Measurements from ENCODE around the gene DMKN. TPM values are rescaled to one million over a fixed set of nuclear protein-coding genes. Genes with fewer than 3 reads are reported as not detected.

The DMKN gene
- total and polyA plus RNA-seq, 4 donors: 1.4 to 9.4 (median 2.4) TPM

DNA sequence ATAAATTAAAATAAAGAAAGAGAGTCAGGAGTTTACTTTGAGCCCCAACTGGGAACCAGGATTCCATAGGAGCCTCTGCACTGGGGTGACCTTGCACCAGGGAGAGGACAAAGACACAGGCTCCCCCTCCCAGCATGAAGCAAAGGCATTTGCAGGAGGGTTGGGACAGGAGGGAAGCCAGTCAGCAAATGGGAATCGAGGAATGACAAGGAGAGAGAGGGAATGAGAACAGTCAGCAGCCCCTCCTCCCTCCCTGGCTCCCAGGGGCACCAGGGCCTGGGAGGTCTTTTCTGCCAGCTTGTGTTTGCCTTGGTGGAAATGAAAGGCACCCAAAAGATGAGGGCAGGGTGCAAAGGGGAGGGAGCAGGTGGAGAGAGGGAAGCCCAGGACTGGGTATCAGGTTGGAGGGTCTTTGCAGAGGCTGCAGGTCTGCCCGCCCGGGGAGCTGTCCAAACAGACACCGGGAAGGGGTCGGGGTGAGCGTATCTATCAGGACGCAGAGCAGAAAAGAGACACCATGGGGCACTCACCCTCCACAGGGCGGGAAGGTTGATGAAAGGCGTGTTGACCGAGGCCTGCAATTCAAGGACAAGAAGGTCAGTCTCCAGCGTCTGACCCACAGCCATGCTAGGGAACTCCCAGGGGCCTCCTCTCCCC is 10.9 kb upstream of the DMKN start:
- H3K27me3 ChIP-seq (ENCODE audit: control insufficient read depth in 4 of 4, insufficient read depth in 4 of 4, low read length in 3 of 4): peaks cover 0 to 3% (median 0%) of the 10 kb centered on the region in 4 donors

GRCh38 chr19:35522745-35523327 is 9.4 kb upstream of the DMKN start:
- peaks cover 0 to 3% (median 0%) of the 10 kb centered on the region in 4 donors for H3K27me3 ChIP-seq (ENCODE audit: control insufficient read depth in 4 of 4, insufficient read depth in 4 of 4, low read length in 3 of 4)
- WGBS: 73% methylated on average over 12 of the region's 12 CpGs

More for the DNA sequence above, 10.9 kb upstream of the DMKN start:
- no peaks in the 10 kb centered on the region for H3K36me3 ChIP-seq (ENCODE audit: control insufficient read depth in 4 of 4, insufficient read depth in 3 of 4, low read depth in 1 of 4, low read length in 3 of 4)
- H3K27ac ChIP-seq (ENCODE audit: low read depth in 1 of 2, low read length in 2 of 2): no peak overlapping the region
- H3K9me3 ChIP-seq (ENCODE audit: control insufficient read depth in 4 of 4, low read length in 3 of 4): no peaks in the 10 kb centered on the region
- no peaks in the 10 kb centered on the region for H3K4me1 ChIP-seq (ENCODE audit: control insufficient read depth in 4 of 4, insufficient read depth in 4 of 4, low read length in 3 of 4)
- TF ChIP-seq GABPA (IDR thresholded peaks at IDR 0.05 in 1 of 2, conservative IDR thresholded peaks at IDR 0.05 in 1 of 2) (no peak), RAD21 (IDR thresholded peaks at IDR 0.05) (no peak), SP1 (IDR thresholded peaks at IDR 0.05) (no peak)
- no peak overlapping the region for H3K9ac ChIP-seq (ENCODE audit: low read depth in 1 of 2, low read length in 2 of 2)
- 42% methylated on average over 11 of the region's 11 CpGs for whole genome bisulfite sequencing
- DNase-seq (ENCODE audit: low spot score): no peak
- no peak overlapping the region for H3K4me3 ChIP-seq (ENCODE audit: low read depth in 1 of 3, low read length in 3 of 3)

DNA sequence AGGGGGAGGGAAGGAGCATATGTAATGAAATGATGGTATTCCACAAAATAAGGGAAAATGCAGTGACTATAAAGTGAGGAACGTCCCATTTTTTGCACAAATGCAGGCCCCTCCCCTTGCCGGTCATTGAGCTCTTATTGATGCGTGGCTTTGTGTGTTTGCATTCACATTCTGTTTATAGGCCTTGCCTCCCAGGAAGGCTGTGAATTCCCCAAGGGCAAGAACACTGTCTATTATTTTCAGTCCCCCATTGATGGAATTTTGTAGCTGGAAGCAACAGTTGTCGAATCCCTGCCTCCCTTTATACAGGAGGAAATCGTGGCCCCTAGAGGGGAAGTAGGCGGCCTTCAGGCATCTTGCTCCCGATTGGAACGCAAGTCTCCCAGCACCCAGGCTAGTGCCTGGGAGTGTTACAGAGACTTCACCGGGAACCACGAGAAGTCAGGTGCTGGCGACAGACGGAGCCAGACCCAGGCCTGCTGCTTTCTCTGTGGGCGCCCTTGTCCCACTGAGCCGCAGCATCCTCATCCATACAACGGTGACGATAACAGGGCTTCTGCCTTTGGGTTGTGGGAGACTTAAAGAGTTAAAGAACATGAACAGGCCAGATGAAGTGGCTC is 7.8 kb upstream of the DMKN start:
- TF ChIP-seq EGR1 (IDR thresholded peaks at IDR 0.05; ENCODE audit: low read depth in 2 of 2): no peak
- no peak for TF ChIP-seq RXRA (IDR thresholded peaks at IDR 0.05)
- no peak for TF ChIP-seq FOXA2 (IDR thresholded peaks at IDR 0.05)
- TF ChIP-seq, protein P1, sequence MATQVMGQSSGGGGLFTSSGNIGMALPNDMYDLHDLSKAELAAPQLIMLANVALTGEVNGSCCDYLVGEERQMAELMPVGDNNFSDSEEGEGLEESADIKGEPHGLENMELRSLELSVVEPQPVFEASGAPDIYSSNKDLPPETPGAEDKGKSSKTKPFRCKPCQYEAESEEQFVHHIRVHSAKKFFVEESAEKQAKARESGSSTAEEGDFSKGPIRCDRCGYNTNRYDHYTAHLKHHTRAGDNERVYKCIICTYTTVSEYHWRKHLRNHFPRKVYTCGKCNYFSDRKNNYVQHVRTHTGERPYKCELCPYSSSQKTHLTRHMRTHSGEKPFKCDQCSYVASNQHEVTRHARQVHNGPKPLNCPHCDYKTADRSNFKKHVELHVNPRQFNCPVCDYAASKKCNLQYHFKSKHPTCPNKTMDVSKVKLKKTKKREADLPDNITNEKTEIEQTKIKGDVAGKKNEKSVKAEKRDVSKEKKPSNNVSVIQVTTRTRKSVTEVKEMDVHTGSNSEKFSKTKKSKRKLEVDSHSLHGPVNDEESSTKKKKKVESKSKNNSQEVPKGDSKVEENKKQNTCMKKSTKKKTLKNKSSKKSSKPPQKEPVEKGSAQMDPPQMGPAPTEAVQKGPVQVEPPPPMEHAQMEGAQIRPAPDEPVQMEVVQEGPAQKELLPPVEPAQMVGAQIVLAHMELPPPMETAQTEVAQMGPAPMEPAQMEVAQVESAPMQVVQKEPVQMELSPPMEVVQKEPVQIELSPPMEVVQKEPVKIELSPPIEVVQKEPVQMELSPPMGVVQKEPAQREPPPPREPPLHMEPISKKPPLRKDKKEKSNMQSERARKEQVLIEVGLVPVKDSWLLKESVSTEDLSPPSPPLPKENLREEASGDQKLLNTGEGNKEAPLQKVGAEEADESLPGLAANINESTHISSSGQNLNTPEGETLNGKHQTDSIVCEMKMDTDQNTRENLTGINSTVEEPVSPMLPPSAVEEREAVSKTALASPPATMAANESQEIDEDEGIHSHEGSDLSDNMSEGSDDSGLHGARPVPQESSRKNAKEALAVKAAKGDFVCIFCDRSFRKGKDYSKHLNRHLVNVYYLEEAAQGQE (IDR thresholded peaks at IDR 0.05): no peak
- no peak for TF ChIP-seq JUND (IDR thresholded peaks at IDR 0.05)
- TF ChIP-seq YY1 (IDR thresholded peaks at IDR 0.05): no peak
- no peak for TF ChIP-seq ZBTB33 (IDR thresholded peaks at IDR 0.05)
- no peak for TF ChIP-seq GABPA (IDR thresholded peaks at IDR 0.05 in 1 of 2, conservative IDR thresholded peaks at IDR 0.05 in 1 of 2)
- no peak for TF ChIP-seq RAD21 (IDR thresholded peaks at IDR 0.05)
- no peak for TF ChIP-seq HNF4G (IDR thresholded peaks at IDR 0.05)
- no peaks in the 10 kb centered on the region for H3K36me3 ChIP-seq (ENCODE audit: control insufficient read depth in 4 of 4, insufficient read depth in 3 of 4, low read depth in 1 of 4, low read length in 3 of 4)
- 76% methylated on average over 16 of the region's 16 CpGs for WGBS

More at GRCh38 chr19:35522745-35523327, 9.4 kb upstream of the DMKN start:
- Histone ChIP-seq H3K4me1 (ENCODE audit: control insufficient read depth in 4 of 4, insufficient read depth in 4 of 4, low read length in 3 of 4) (no peaks in the 10 kb centered on the region), H3K9ac (ENCODE audit: low read depth in 1 of 2, low read length in 2 of 2) (no peak overlapping the region), H3K27ac (ENCODE audit: low read depth in 1 of 2, low read length in 2 of 2) (no peak overlapping the region), H3K4me3 (ENCODE audit: low read depth in 1 of 3, low read length in 3 of 3) (no peak overlapping the region), H3K36me3 (ENCODE audit: control insufficient read depth in 4 of 4, insufficient read depth in 3 of 4, low read depth in 1 of 4, low read length in 3 of 4) (no peaks in the 10 kb centered on the region), H3K9me3 (ENCODE audit: control insufficient read depth in 4 of 4, low read length in 3 of 4) (no peaks in the 10 kb centered on the region)
- TF ChIP-seq JUND (IDR thresholded peaks at IDR 0.05): no peak
- DNase-seq (ENCODE audit: low spot score): no peak

More for the DNA sequence above, 7.8 kb upstream of the DMKN start:
- Histone ChIP-seq H3K27ac (ENCODE audit: low read depth in 1 of 2, low read length in 2 of 2) (no peak overlapping the region), H3K27me3 (ENCODE audit: control insufficient read depth in 4 of 4, insufficient read depth in 4 of 4, low read length in 3 of 4) (peaks cover 0 to 3% (median 0%) of the 10 kb centered on the region in 4 donors), H3K4me1 (ENCODE audit: control insufficient read depth in 4 of 4, insufficient read depth in 4 of 4, low read length in 3 of 4) (no peaks in the 10 kb centered on the region), H3K4me3 (ENCODE audit: low read depth in 1 of 3, low read length in 3 of 3) (no peak overlapping the region), H3K9me3 (ENCODE audit: control insufficient read depth in 4 of 4, low read length in 3 of 4) (no peaks in the 10 kb centered on the region), H3K9ac (ENCODE audit: low read depth in 1 of 2, low read length in 2 of 2) (no peak overlapping the region)
- no peak for DNase-seq (ENCODE audit: low spot score)
